ENCODE measurements around the gene ANKRD13B.

The ANKRD13B gene

GRCh38 chr17:29622337-29623282, 29.7 kb downstream of the ANKRD13B start, which contains the start of gene CORO6:
Gene CORO6, minus strand, starts transcription at chr17:29622912. Its CDS starts 1,491 bp downstream, at chr17:29621421.
- no peak for TF ChIP-seq CTCF (IDR thresholded peaks at IDR 0.05; ENCODE audit: low read depth, low read length)
- peak; percentile 47 to 49 for DNase-seq (ENCODE audit: low read depth in 2 of 2)
- peak within 1 kb of the TSS; percentile 72 to 76 for H3K4me3 ChIP-seq (replicated peaks in 1 of 2; ENCODE audit: low read depth in 2 of 2, low read length in 2 of 2)

- no peak for DNase-seq (ENCODE audit: low read depth in 2 of 2)
- no peak for TF ChIP-seq CTCF (IDR thresholded peaks at IDR 0.05; ENCODE audit: low read depth, low read length)
- H3K4me3 ChIP-seq (replicated peaks in 1 of 2; ENCODE audit: low read depth in 2 of 2, low read length in 2 of 2), result peak overlapping the region in 1 of 2 donors; percentile 72
These were observed 30.3 kb downstream of the ANKRD13B start for GRCh38 chr17:29623283-29623647.

GRCh38 chr17:29624586-29624985, 31.7 kb downstream of the ANKRD13B start:
- H3K4me3 ChIP-seq (replicated peaks in 1 of 2; ENCODE audit: low read depth in 2 of 2, low read length in 2 of 2), result no peak overlapping the region
- DNase-seq (ENCODE audit: low read depth in 2 of 2), result no peak
- TF ChIP-seq CTCF (IDR thresholded peaks at IDR 0.05; ENCODE audit: low read depth, low read length), result no peak

GRCh38 chr17:29625037-29625750, 32.3 kb downstream of the ANKRD13B start:
- H3K4me3 ChIP-seq (replicated peaks in 1 of 2; ENCODE audit: low read depth in 2 of 2, low read length in 2 of 2), result no peak overlapping the region
- DNase-seq (ENCODE audit: low read depth in 2 of 2), result peak; percentile 54 to 58
- TF ChIP-seq CTCF (IDR thresholded peaks at IDR 0.05; ENCODE audit: low read depth, low read length), result no peak

- no peak for DNase-seq (ENCODE audit: low read depth in 2 of 2)
- H3K4me3 ChIP-seq (replicated peaks in 1 of 2; ENCODE audit: low read depth in 2 of 2, low read length in 2 of 2), result no peak overlapping the region
- no peak for TF ChIP-seq CTCF (IDR thresholded peaks at IDR 0.05; ENCODE audit: low read depth, low read length)
These were observed 35.0 kb downstream of the ANKRD13B start for GRCh38 chr17:29627951-29628350.

GRCh38 chr17:29628644-29629043, 35.7 kb downstream of the ANKRD13B start:
- TF ChIP-seq CTCF (IDR thresholded peaks at IDR 0.05; ENCODE audit: low read depth, low read length), result no peak
- no peak for DNase-seq (ENCODE audit: low read depth in 2 of 2)
- H3K4me3 ChIP-seq (replicated peaks in 1 of 2; ENCODE audit: low read depth in 2 of 2, low read length in 2 of 2), result no peak overlapping the region
